ENCODE results near the gene GTF2A1. TPM values are rescaled to one million over a fixed set of nuclear protein-coding genes. Genes with fewer than 3 reads are reported as not detected.

Gene GTF2A1
- 46.1 and 50.9 TPM in 2 replicates for total RNA-seq

GRCh38 chr14:81220830-81221578, at the start of gene GTF2A1:
Gene GTF2A1 (minus strand): TSS chr14:81220959. CDS start chr14:81220518, 441 bp downstream.

Other genes starting within 250 kb of the GTF2A1 start
- 96.0 and 456 TPM in 2 replicates for gene STON2, start 179.4 kb upstream of the GTF2A1 start, total RNA-seq

All from nasal cavity respiratory epithelium epithelial cell of viscerocranial mucosa (primary cell).